Keratinocyte (primary cell): ENCODE data around the gene KRTAP10-4. TPM values are rescaled to one million over a fixed set of nuclear protein-coding genes. Genes with fewer than 3 reads are reported as not detected.
A peak's percentile ranks its signal among the peaks of the same experiment; 100 is the strongest.

Source experiments
- DNase-seq: peaks from one replicate; pipeline ENCODE4 v3.0.0-alpha.2; 2011; ENCODE audit warnings: low read depth, missing footprints, low spot score
- FAIRE-seq: peaks from 2 replicates; lab custom pipeline; 2011; peaks lifted over from hg19 to GRCh38; lab: Jason Lieb, UNC
- H2AFZ ChIP-seq: 2 replicates; pipeline ENCODE4 v1.6.0; 2012; ENCODE audit warnings: low read length, control low read depth, inconsistent platforms; ENCODE audit not compliant: control insufficient read depth
- H3K27ac ChIP-seq: 2 replicates; pipeline ENCODE4 v1.5.1; 2011; ENCODE audit warnings: low read length; ENCODE audit not compliant: control insufficient read depth, insufficient read depth
- H3K27me3 ChIP-seq: 3 replicates; pipeline ENCODE4 v1.6.0; 2011; ENCODE audit warnings: low read length; ENCODE audit not compliant: control insufficient read depth, insufficient read depth; ENCODE audit errors: extremely low read depth
- H3K36me3 ChIP-seq, 2 experiments: 2 replicates in 1 of 2; 3 replicates in 1 of 2; pipeline ENCODE4 v1.5.1; 2011; ENCODE audit warnings: low read length in 2 of 2, mild to moderate bottlenecking in 1 of 2; ENCODE audit not compliant: control insufficient read depth in 2 of 2, insufficient read depth in 2 of 2; ENCODE audit errors: extremely low read depth in 1 of 2
- H3K4me1 ChIP-seq: 3 replicates; pipeline ENCODE4 v1.5.1; 2011; ENCODE audit warnings: low read length; ENCODE audit not compliant: control insufficient read depth, insufficient read depth; ENCODE audit errors: extremely low read depth
- H3K4me2 ChIP-seq: 3 replicates; pipeline ENCODE4 v1.6.0; 2011; ENCODE audit warnings: low read depth, low read length; ENCODE audit not compliant: control insufficient read depth, insufficient read depth; ENCODE audit errors: extremely low read depth
- H3K4me3 ChIP-seq, 3 experiments: fragments of 200-600 bp in 1 of 3; sonication (generic) in 1 of 3; 2 replicates in 2 of 3; 3 replicates in 1 of 3; pipeline ENCODE4 v1.5.1; 2011 to 2016; ENCODE audit warnings: low read length in 3 of 3, mild to moderate bottlenecking in 3 of 3, control low read depth in 2 of 3, inconsistent platforms in 1 of 3, low read depth in 1 of 3, mixed read lengths in 1 of 3, mixed run types in 1 of 3, moderate library complexity in 1 of 3; ENCODE audit not compliant: control insufficient read depth in 2 of 3, insufficient read depth in 2 of 3; ENCODE audit errors: extremely low read depth in 1 of 3
- H3K79me2 ChIP-seq: 2 replicates; pipeline ENCODE4 v1.6.0; 2012; ENCODE audit warnings: low read length; ENCODE audit not compliant: control insufficient read depth, insufficient read depth
- H3K9ac ChIP-seq: 3 replicates; pipeline ENCODE4 v1.6.0; 2011; ENCODE audit warnings: low read length; ENCODE audit not compliant: control insufficient read depth, insufficient read depth; ENCODE audit errors: extremely low read depth
- H3K9me1 ChIP-seq: 3 replicates; pipeline ENCODE4 v1.6.0; 2011; ENCODE audit warnings: low read length; ENCODE audit not compliant: control insufficient read depth, insufficient read depth; ENCODE audit errors: extremely low read depth
- H3K9me3 ChIP-seq: 2 replicates; pipeline ENCODE4 v1.5.1; 2012; ENCODE audit warnings: low read depth, low read length; ENCODE audit not compliant: control insufficient read depth
- H4K20me1 ChIP-seq: 3 replicates; pipeline ENCODE4 v1.6.0; 2011; ENCODE audit warnings: low read length; ENCODE audit not compliant: control insufficient read depth, insufficient read depth; ENCODE audit errors: extremely low read depth
- EZH2 ChIP-seq: IDR thresholded peaks from one replicate; pipeline ENCODE4 v1.6.1; 2012; ENCODE audit warnings: inconsistent platforms, mild to moderate bottlenecking, low read length, moderate library complexity
- dilution Hi-C: fragments of 300-500 bp; cut with MboI; formaldehyde crosslinking; loops from one replicate; pipeline ENCODE4 v1.7.0; 2020; ENCODE audit warnings: low sequenced_read_pairs; ENCODE audit not compliant: extremely low pct_ligation_motif_present
- polyA plus RNA-seq, 5 experiments: library from polyadenylated mRNA; depleted of rRNA in 3 of 5; stranded (reverse) in 3 of 5; stranded (forward) in 1 of 5; unstranded in 1 of 5; fragments of >200 nt; gene quantifications; 1 replicate in 1 of 5; 2 replicates in 3 of 5; 3 replicates in 1 of 5; pipeline versions ENCODE4 v1.2.1 to v1.2.3, GENCODE V29; 2011 to 2012; ENCODE audit warnings: missing spikeins in 2 of 5, low read depth in 1 of 5, low replicate concordance in 1 of 5
- TF ChIP-seq, protein P1 (sequence below), 3 experiments: IDR thresholded peaks in 1 of 3; conservative IDR thresholded peaks in 1 of 3; optimal IDR thresholded peaks in 1 of 3; 2 replicates in 2 of 3; 3 replicates in 1 of 3; pipeline versions ENCODE3 to v1.5.1; 2011; ENCODE audit warnings: low read length in 3 of 3, mild to moderate bottlenecking in 3 of 3, moderate library complexity in 2 of 3, control low read depth in 1 of 3, inconsistent platforms in 1 of 3; ENCODE audit not compliant: insufficient read depth in 2 of 3; ENCODE audit errors: extremely low read depth in 1 of 3

KRTAP10-4 gene
- polyA plus RNA-seq, 1 donor (not counting 4 experiments of a cell fraction or from before 2014, with no cell fraction given): not detected

DNA sequence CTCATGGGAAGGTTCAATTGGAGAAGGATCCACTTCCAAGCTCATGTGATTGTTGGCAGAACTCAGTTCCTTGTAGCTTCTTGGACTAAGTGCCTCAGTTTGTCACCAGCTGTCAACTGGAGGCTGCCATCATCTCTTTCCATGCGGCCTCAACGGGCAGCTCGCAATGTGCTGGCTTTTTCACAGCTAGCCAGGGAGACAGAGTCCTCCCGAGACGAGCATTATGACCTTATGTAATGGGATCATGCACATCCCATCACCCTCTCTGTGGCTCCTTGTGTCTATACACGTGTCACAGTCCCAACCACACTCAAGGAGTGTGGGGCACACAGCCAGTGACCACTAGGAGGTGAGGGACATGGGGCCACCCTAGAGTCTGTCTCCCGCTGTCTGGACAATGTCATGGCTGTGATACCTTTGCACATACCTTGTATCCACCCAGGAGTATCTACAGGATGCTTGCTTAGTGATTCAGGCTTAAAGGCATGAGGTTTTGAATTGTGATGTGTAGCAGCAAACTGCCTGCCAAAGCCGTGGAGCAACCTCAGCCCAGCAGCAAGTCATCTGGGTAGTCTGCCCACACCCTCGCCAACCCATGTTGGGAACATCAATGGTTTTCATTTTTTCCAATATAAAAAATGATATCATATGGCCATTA, 22.7 kb downstream of the KRTAP10-4 start:
- peaks cover 7% of the 10 kb centered on the region for H3K4me1 ChIP-seq
- no peaks in the 10 kb centered on the region for H3K27me3 ChIP-seq
- no peaks in the 10 kb centered on the region for H3K36me3 ChIP-seq
- dilution Hi-C loops: no loop called here
- H3K4me3 ChIP-seq: no peak overlapping the region
- H3K9me3 ChIP-seq: no peaks in the 10 kb centered on the region
- no peaks in the 10 kb centered on the region for H4K20me1 ChIP-seq
- H3K9me1 ChIP-seq: no peaks in the 10 kb centered on the region
- H3K9ac ChIP-seq: no peak overlapping the region
- DNase-seq: no peak
- no peak overlapping the region for H3K27ac ChIP-seq
- no peak overlapping the region for H3K4me2 ChIP-seq
- peak; percentile 74 for FAIRE-seq
- TF ChIP-seq, protein P1, sequence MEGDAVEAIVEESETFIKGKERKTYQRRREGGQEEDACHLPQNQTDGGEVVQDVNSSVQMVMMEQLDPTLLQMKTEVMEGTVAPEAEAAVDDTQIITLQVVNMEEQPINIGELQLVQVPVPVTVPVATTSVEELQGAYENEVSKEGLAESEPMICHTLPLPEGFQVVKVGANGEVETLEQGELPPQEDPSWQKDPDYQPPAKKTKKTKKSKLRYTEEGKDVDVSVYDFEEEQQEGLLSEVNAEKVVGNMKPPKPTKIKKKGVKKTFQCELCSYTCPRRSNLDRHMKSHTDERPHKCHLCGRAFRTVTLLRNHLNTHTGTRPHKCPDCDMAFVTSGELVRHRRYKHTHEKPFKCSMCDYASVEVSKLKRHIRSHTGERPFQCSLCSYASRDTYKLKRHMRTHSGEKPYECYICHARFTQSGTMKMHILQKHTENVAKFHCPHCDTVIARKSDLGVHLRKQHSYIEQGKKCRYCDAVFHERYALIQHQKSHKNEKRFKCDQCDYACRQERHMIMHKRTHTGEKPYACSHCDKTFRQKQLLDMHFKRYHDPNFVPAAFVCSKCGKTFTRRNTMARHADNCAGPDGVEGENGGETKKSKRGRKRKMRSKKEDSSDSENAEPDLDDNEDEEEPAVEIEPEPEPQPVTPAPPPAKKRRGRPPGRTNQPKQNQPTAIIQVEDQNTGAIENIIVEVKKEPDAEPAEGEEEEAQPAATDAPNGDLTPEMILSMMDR (optimal IDR thresholded peaks at IDR 0.05 in 1 of 3, IDR thresholded peaks at IDR 0.05 in 1 of 3, conservative IDR thresholded peaks at IDR 0.05 in 1 of 3; ENCODE audit: extremely low read depth in 1 of 3, insufficient read depth in 2 of 3, low read length in 3 of 3): no peak
- no peak for TF ChIP-seq EZH2
- no peaks in the 10 kb centered on the region for H3K79me2 ChIP-seq
- no peak overlapping the region for H2AFZ ChIP-seq

DNA sequence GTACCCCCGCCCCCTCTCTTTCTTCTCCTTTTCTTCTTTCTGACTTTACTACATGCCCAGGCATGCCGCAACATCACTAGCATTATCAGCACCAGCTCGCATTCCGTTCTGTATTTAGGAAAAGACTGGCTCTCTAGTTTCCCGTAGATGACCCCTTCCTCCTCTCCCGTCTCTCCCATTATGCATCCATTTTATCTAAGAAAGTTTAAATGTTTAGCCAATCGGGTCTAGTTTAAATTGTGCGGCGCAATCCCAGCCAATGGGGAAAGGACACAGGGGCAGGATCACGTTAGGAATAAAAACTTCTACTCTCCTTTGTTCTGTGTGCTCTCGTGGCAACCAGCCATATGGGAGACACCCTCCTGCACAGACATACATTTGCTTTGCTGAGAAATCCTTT, 24.5 kb downstream of the KRTAP10-4 start:
- Histone ChIP-seq H3K9ac (no peak overlapping the region), H4K20me1 (no peaks in the 10 kb centered on the region), H3K4me1 (peaks cover 7% of the 10 kb centered on the region), H3K79me2 (no peaks in the 10 kb centered on the region), H3K27me3 (peaks cover under 1% of the 10 kb centered on the region), H3K9me1 (no peaks in the 10 kb centered on the region), H3K36me3 (no peaks in the 10 kb centered on the region), H3K27ac (no peak overlapping the region), H3K4me2 (no peak overlapping the region), H2AFZ (no peak overlapping the region), H3K9me3 (no peaks in the 10 kb centered on the region), H3K4me3 (no peak overlapping the region)
- FAIRE-seq (no peak), DNase-seq (no peak)
- dilution Hi-C loops: no loop called here
- TF ChIP-seq, protein P1 (optimal IDR thresholded peaks at IDR 0.05 in 1 of 3, IDR thresholded peaks at IDR 0.05 in 1 of 3, conservative IDR thresholded peaks at IDR 0.05 in 1 of 3; ENCODE audit: extremely low read depth in 1 of 3, insufficient read depth in 2 of 3, low read length in 3 of 3): no peak
- no peak for TF ChIP-seq EZH2
